GM10266 (cell line): ENCODE measurements around the gene LMTK2.

Experiments used
- DNase-seq: peaks from one replicate; pipeline ENCODE4 v3.0.0; 2012; ENCODE audit errors: extremely low spot score
- CTCF ChIP-seq: IDR thresholded peaks from 2 replicates; pipeline ENCODE4 v1.5.1; 2012; ENCODE audit warnings: mild to moderate bottlenecking, low read depth; ENCODE audit not compliant: control insufficient read depth, insufficient read depth; ENCODE audit errors: missing control alignments

The LMTK2 gene

GRCh38 chr7:98167653-98168052 is 61.0 kb downstream of the LMTK2 start:
- DNase-seq: no peak
- no peak for TF ChIP-seq CTCF

GRCh38 chr7:98168181-98168903 is 61.7 kb downstream of the LMTK2 start:
- TF ChIP-seq CTCF: peak; percentile 65
- peak; percentile 86 for DNase-seq

- TF ChIP-seq CTCF: no peak
- DNase-seq: no peak
Observed at GRCh38 chr7:98168904-98169621, 62.4 kb downstream of the LMTK2 start.

- no peak for TF ChIP-seq CTCF
- DNase-seq: no peak
Observed at GRCh38 chr7:98170966-98171365, 64.3 kb downstream of the LMTK2 start.

- no peak for DNase-seq
- no peak for TF ChIP-seq CTCF
Observed at GRCh38 chr7:98171449-98171848, 64.8 kb downstream of the LMTK2 start.

GRCh38 chr7:98174334-98175259 is 67.9 kb downstream of the LMTK2 start:
- no peak for TF ChIP-seq CTCF
- DNase-seq: no peak
